ENCODE data around the gene SFMBT1.

Gene SFMBT1, protein sequence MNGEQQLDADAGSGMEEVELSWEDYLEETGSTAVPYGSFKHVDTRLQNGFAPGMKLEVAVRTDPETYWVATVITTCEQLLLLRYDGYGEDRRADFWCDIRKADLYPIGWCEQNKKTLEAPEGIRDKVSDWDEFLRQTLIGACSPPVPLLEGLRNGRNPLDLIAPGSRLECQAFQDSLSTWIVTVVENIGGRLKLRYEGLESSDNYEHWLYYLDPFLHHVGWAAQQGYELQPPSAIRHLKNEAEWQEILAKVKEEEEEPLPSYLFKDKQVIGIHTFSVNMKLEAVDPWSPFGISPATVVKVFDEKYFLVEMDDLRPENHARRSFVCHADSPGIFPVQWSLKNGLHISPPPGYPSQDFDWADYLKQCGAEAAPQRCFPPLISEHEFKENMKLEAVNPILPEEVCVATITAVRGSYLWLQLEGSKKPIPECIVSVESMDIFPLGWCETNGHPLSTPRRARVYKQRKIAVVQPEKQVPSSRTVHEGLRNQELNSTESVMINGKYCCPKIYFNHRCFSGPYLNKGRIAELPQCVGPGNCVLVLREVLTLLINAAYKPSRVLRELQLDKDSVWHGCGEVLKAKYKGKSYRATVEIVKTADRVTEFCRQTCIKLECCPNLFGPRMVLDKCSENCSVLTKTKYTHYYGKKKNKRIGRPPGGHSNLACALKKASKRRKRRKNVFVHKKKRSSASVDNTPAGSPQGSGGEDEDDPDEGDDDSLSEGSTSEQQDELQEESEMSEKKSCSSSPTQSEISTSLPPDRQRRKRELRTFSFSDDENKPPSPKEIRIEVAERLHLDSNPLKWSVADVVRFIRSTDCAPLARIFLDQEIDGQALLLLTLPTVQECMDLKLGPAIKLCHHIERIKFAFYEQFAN

DNA sequence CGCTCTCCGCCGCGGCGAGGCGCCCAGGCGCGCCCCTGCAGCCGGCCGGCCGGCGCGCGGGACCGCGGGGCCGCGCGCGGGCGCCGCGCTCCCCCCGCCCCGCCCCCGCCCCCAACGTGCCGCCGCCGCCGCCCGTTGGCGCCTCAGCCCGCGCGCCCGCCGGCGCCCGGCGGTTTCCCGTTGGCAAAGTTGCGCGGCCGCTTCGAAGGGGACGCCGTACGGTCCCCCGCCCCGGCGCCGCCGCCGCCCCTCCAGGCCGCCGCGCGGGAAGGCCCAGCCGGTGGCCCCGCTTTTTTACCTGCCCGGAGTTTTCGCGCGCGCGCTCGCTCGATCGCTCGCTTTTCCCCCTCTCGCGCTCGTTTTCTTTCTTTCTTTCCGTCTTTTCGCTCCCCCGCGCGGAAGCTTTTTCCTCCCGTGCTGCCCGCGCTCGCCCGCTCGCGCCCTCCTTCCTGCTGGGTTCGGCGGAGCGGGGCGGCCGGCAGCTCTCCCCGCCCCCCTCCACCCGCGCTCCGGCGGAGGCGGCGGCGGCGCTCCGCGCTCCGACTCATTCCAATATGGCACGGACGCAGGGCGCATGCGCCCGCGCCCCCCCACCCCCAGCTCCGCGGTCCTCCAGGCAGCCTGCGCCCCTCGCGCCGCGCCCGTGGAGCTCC is at the start of gene SFMBT1:
Gene SFMBT1 (minus strand): TSS at position 556 of the 653 bp plus-strand sequence. CDS start 76,945 bp downstream, outside the sequence.
- TF ChIP-seq, protein P1, sequence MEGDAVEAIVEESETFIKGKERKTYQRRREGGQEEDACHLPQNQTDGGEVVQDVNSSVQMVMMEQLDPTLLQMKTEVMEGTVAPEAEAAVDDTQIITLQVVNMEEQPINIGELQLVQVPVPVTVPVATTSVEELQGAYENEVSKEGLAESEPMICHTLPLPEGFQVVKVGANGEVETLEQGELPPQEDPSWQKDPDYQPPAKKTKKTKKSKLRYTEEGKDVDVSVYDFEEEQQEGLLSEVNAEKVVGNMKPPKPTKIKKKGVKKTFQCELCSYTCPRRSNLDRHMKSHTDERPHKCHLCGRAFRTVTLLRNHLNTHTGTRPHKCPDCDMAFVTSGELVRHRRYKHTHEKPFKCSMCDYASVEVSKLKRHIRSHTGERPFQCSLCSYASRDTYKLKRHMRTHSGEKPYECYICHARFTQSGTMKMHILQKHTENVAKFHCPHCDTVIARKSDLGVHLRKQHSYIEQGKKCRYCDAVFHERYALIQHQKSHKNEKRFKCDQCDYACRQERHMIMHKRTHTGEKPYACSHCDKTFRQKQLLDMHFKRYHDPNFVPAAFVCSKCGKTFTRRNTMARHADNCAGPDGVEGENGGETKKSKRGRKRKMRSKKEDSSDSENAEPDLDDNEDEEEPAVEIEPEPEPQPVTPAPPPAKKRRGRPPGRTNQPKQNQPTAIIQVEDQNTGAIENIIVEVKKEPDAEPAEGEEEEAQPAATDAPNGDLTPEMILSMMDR (IDR thresholded peaks at IDR 0.05), result no peak

DNA sequence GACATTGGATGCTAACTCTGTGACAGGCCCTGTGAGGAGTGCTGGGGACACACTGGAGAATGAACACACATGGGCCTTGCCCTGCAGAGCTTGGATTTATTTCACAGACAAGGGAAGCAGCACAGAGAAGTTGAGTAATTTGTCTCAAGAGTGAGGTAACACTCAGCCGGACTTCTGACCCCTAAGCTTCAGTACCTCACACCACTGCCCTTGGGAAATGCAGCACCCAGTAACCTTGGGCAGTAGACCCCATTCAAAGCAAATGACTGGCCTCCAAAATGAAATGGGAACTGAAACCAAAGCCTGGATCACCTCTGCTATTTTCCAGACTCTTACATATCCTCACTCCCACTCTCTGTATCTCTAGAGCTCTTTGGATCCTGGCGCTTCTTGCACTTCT is 47.1 kb upstream of the SFMBT1 start:
- no peak for DNase-seq
- Mint-ChIP-seq H3K36me3 (ENCODE audit: low read depth) (peaks cover 58% of the 10 kb centered on the region), H3K27ac (no peak overlapping the region), H3K4me1 (peaks cover 4% of the 10 kb centered on the region), H3K27me3 (ENCODE audit: low read depth, poor library complexity) (peaks cover 4% of the 10 kb centered on the region), H3K4me3 (no peak overlapping the region), H3K9me3 (no peaks in the 10 kb centered on the region)
- TF ChIP-seq, protein P1 (IDR thresholded peaks at IDR 0.05), result no peak

More for the DNA sequence above, at the start of gene SFMBT1:
- Mint-ChIP-seq H3K9me3 (no peaks in the 10 kb centered on the region), H3K4me1 (peaks cover 20% of the 10 kb centered on the region), H3K27ac (peak within 1 kb of the TSS; percentile 85), H3K36me3 (ENCODE audit: low read depth) (no peaks in the 10 kb centered on the region), H3K4me3 (peak within 1 kb of the TSS; percentile 92), H3K27me3 (ENCODE audit: low read depth, poor library complexity) (peaks cover 56% of the 10 kb centered on the region)
- DNase-seq, result peak; percentile 77

DNA sequence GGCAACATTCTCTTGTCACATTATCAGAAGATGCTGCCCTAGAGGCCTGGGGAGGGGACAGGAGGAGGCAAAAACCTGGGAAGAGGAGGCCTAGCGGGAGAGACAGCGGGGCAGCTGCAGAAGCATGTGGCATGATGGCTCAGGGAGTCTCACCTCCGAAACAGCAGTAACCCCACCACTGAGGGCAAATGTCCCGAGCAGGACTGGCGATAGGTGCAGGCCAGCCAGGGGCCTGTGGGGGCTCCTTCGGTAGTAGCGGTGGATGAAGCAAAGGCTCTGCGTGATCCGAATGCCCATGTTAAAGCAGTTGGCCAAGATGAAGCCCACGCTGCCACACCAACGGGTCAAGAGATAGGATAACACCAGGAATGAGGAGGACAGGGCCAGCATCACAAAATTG is 46.3 kb upstream of the SFMBT1 start:
- Mint-ChIP-seq H3K36me3 (ENCODE audit: low read depth) (peaks cover 59% of the 10 kb centered on the region), H3K27ac (no peak overlapping the region), H3K4me1 (peaks cover 8% of the 10 kb centered on the region), H3K4me3 (no peak overlapping the region), H3K9me3 (no peaks in the 10 kb centered on the region), H3K27me3 (ENCODE audit: low read depth, poor library complexity) (peaks cover 4% of the 10 kb centered on the region)
- no peak for DNase-seq
- TF ChIP-seq, protein P1 (IDR thresholded peaks at IDR 0.05), result no peak

DNA sequence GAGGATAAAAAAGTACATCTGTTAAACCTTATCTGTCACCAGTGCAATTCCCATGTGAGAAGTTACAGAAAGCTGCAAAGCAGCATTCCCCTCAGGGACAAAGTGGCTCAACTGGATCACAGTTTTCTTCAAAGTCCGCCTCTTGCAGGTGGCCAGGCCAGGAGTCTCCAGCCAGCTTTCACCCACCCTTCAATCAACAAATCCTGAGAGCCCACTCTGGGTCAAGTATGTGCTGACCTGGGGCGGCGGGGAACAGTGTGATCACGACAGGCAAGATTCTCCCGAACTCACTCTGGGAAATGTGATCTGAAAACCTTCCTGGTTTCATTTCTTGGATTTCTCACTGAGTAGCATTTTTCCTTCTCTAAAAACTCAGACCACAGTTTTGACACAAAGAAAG is 45.1 kb upstream of the SFMBT1 start:
- Mint-ChIP-seq H3K9me3 (no peaks in the 10 kb centered on the region), H3K27me3 (ENCODE audit: low read depth, poor library complexity) (peaks cover 4% of the 10 kb centered on the region), H3K4me3 (no peak overlapping the region), H3K36me3 (ENCODE audit: low read depth) (peaks cover 59% of the 10 kb centered on the region), H3K27ac (no peak overlapping the region), H3K4me1 (peaks cover 12% of the 10 kb centered on the region)
- TF ChIP-seq, protein P1 (IDR thresholded peaks at IDR 0.05), result no peak
- DNase-seq, result no peak

DNA sequence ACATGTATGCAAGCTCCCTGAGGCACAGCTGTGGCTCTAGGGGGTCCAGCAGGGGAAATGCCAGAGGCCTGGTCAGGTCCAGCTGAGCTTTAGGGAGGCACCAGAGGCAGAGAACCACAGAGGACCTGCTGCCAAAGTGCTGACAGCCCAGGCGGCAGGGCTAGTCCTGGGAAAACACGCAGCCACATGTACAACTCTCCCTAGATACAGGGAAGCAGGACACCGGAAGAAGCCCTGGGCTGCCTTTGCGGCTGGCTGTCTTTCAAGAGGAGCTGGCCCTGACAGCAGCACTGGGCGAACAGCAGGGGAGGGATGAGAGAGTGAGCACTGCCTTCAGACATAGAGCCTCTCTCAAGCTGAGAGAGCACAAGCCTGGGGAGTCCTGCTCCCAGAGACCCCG is 43.6 kb upstream of the SFMBT1 start:
- peaks cover 26% of the 10 kb centered on the region for H3K4me1 Mint-ChIP-seq
- H3K9me3 Mint-ChIP-seq, result no peaks in the 10 kb centered on the region
- peaks cover 50% of the 10 kb centered on the region for H3K36me3 Mint-ChIP-seq (ENCODE audit: low read depth)
- no peak for DNase-seq
- H3K27me3 Mint-ChIP-seq (ENCODE audit: low read depth, poor library complexity), result peaks cover 4% of the 10 kb centered on the region
- H3K27ac Mint-ChIP-seq, result no peak overlapping the region
- TF ChIP-seq, protein P1 (IDR thresholded peaks at IDR 0.05), result no peak
- no peak overlapping the region for H3K4me3 Mint-ChIP-seq

All from nephron progenitor cell (in vitro differentiated cells).